LNCaP clone FGC (cell line): ENCODE measurements around the gene LY86.

Experiments
- DNase-seq: peaks from one replicate; pipeline ENCODE4 v3.0.0-alpha.2; 2011; ENCODE audit warnings: low read depth
- H3K4me3 ChIP-seq: 2 replicates; pipeline ENCODE4 v1.5.1; 2011; ENCODE audit warnings: mild to moderate bottlenecking, low read depth, low read length, control low read depth
- CTCF ChIP-seq: IDR thresholded peaks from 2 replicates; pipeline ENCODE4 v1.5.1; 2012; ENCODE audit warnings: mild to moderate bottlenecking; ENCODE audit not compliant: control insufficient read depth, insufficient read depth; ENCODE audit errors: extremely low read depth

LY86 gene

GRCh38 chr6:6593867-6594468, 5.4 kb downstream of the LY86 start:
- no peak overlapping the region for H3K4me3 ChIP-seq
- no peak for TF ChIP-seq CTCF
- DNase-seq: peak; percentile 36

- no peak for DNase-seq
- H3K4me3 ChIP-seq: no peak overlapping the region
- TF ChIP-seq CTCF: no peak
Measured at GRCh38 chr6:6595025-6595424, 6.5 kb downstream of the LY86 start.

- no peak overlapping the region for H3K4me3 ChIP-seq
- TF ChIP-seq CTCF: no peak
- no peak for DNase-seq
Measured at GRCh38 chr6:6595952-6596351, 7.4 kb downstream of the LY86 start.

- no peak for DNase-seq
- TF ChIP-seq CTCF: no peak
Measured at GRCh38 chr6:6596529-6597328, 8.2 kb downstream of the LY86 start.

GRCh38 chr6:6597682-6598081, 9.2 kb downstream of the LY86 start:
- H3K4me3 ChIP-seq: no peak overlapping the region
- TF ChIP-seq CTCF: no peak
- no peak for DNase-seq

More at GRCh38 chr6:6596529-6597328, 8.2 kb downstream of the LY86 start:
- no peak overlapping the region for H3K4me3 ChIP-seq

GRCh38 chr6:6599468-6599873, 11.0 kb downstream of the LY86 start:
- no peak overlapping the region for H3K4me3 ChIP-seq
- no peak for DNase-seq
- no peak for TF ChIP-seq CTCF
